HS-5 (cell line): ENCODE measurements around the gene KIF6.
"Not testable (repeated sequence)": the region's sequence is repeated elsewhere in the genome, so short reads cannot be mapped to it uniquely, and the experiment has no call there.

Experiments used
- DNase-seq: peaks from one replicate; pipeline ENCODE4 v3.0.0-alpha.2; 2012; ENCODE audit warnings: low read depth

KIF6 gene, protein sequence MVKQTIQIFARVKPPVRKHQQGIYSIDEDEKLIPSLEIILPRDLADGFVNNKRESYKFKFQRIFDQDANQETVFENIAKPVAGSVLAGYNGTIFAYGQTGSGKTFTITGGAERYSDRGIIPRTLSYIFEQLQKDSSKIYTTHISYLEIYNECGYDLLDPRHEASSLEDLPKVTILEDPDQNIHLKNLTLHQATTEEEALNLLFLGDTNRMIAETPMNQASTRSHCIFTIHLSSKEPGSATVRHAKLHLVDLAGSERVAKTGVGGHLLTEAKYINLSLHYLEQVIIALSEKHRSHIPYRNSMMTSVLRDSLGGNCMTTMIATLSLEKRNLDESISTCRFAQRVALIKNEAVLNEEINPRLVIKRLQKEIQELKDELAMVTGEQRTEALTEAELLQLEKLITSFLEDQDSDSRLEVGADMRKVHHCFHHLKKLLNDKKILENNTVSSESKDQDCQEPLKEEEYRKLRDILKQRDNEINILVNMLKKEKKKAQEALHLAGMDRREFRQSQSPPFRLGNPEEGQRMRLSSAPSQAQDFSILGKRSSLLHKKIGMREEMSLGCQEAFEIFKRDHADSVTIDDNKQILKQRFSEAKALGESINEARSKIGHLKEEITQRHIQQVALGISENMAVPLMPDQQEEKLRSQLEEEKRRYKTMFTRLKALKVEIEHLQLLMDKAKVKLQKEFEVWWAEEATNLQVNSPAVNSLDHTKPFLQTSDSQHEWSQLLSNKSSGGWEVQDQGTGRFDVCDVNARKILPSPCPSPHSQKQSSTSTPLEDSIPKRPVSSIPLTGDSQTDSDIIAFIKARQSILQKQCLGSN

DNA sequence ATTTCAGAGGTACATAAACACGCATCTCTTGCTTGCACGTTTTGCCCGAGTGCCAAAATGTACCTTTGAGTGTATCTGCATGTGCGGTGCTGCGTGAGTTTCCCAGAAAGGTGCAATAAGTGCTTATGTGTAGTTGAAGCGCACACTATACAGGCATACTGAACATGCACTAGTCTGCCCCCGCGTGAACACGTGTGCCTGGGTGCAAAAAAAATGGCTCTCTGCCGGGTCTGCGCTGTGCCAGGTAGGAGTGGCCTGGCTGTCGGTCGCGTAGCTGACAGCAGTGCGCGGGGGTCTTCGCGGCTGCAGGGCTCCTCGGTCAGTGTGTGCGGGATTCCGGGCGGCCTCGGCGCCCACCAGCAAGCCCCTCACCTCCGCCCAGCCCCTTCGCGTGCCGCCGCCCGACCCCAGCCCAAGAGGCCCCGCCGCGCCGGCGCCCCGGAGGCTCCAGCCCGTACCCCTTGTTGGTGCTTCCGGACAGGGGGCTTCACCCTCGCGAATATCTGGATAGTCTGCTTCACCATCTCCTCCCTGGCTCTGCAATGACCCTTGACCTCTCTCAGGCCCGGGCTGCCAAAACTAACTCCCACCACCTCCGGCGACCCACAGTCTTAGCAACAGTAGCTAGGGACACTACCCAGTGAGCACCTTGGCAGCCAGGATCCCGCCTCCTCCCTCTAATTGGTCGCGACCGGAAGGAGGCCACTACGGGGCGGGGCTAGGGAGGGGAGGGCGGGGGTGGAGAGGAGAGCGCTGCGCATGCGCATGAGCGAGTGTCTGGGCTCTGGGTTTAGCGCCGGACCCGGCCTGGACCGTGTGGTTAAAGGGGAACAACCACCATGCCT, at the start of gene KIF6:
KIF6 (minus strand) TSS at position 622 of the 845 bp plus-strand sequence; CDS start at position 524, 98 bp downstream.
- peak; percentile 35 for DNase-seq

DNA sequence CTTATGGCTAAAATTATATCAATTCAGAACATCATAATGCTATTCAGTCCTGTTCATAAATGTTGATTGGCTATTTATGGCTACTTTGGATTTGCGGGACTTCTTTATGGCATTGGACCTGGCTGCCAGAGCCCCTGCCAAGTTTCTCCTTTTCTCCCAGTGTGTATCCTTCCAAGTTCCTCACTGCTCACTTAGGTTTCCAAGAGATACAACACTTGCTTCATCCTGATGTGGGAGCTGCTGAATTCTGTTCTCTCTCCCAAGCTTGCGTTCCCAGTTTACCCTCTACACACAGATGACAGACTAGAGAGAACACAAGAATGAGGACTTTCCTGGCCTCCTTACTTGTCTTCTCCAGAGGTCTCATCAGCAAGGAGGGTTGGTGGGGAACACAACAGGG, 48.6 kb upstream of the KIF6 start:
- no peak for DNase-seq

DNA sequence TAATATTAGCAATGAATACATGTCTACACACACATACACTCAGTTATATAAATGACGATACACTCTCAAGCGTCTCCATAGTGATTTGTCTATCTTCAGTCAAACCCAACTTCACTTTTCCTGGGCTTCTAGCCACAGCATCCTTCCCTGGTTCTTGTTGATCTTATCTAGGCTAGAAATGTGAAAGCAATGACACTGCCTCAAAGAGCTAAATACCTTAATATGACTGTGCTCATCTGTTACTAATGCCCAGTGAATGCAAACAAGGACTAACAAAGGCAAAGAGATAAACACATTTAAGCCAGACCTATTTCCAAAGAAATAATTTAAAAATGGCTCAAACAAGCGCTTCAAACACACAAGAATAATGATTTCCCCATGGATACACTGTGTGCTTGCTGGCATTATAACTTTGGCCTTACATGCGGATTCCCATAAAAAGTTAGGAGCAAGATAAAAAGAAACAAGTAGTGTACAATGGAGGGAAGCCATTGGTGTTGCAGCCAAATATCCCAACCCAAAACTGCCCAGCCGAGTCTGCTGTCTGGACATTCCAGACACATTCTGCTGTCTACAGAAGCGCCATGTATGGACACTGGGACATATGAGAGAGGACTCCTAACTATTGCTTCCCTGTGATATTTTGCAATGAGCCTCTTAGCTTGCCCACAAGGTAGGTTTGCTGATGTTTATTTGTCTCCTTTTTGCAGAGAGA, 47.5 kb upstream of the KIF6 start:
- DNase-seq, result no peak

DNA sequence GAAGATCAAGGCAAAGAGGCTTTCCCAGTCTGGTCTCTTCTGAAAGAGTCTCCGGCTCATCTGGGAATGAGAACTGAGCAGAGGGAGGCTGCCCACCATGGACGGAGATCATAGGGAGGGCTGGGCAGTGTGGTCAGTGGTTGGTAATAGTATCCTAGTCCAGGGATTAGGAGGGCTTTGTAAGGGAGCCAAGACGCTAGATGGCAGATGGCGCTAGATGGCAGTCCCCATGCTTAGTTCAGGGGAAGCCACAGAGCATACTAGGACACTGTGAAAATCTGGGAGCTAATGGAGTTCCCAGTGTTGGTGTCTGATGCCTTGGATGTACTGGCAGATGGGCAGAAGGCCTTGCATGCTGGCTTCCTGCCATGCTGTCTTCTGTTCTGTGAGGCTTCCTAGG, 45.2 kb upstream of the KIF6 start:
- DNase-seq, result no peak

DNA sequence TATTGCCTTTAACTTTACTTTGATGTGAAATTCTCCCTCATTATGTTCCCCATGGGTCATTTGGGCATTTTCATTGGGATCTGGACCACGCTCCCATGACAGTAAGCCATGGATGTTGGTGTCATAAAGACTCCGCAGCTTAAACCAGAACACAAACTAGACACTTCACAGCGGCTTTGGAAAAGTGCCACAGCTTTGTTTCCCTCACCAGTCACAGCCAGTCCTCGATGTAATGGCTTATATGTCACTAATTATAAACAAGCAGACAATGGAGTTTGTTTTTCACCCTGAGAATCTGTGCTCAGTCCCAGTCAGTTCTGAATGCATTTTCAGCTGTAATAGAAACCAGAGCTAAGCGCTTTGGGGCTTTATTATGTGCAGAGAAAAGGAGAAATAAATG, 43.8 kb upstream of the KIF6 start:
- DNase-seq, result no peak

DNA sequence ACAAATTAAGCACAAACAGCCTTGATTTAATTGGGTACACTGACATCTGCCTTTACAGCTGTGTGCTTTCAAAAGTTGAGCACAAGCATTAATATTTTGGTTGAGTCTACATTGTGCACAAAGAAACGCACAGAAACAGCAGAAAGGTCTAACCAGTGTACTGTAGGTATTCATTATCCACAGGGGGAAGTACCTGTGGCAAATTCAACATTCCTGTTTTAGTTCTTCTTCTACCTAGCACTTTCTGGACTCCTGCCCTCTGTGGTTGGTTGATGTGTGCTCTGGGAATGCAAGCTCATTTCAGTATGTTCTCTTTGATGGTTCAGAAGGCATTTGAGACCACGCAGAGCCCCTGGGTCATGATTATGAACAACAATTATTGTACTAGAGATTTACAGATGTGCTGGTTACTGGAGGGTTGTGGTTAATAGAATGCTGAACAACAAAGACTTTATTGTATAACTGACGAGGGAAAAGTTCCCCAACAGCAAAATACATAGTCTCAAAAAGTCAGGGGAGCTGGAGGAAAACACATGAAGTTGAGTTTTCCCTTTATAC, 40.4 kb upstream of the KIF6 start:
- no peak for DNase-seq

DNA sequence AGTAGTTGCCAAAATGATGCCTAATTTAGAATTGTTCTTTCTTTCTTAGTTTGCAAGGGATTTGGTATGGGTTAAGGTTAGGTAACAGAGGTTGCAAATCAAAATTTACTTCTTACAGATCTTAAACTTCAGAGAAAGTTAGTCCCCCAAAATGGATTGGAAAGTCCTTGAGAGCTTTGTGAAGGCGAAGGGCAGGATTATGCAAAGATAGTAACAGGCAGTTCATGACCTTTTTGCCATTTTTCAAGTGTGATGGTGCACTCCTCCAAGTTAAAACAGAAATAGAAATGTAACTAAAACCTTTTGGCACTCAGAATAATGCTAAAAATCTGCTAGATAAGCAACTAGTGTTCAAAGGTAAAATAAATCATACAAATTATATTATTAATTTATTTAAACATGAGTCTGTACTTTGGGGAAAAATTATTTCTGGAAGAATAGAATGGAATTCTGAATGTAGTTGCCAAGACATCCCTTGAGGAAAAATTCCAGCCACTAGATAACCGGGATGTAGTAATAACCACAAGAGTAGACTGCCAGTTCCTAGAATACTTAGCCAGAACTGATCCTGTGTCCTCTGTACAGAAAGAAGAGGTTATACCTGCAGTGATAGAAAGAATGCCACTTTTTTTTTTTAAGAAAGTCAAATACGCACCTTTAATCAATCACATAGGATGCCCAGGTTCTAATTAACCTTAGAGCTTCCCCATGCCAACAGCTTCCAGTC, 35.2 kb upstream of the KIF6 start:
- DNase-seq, result no peak

DNA sequence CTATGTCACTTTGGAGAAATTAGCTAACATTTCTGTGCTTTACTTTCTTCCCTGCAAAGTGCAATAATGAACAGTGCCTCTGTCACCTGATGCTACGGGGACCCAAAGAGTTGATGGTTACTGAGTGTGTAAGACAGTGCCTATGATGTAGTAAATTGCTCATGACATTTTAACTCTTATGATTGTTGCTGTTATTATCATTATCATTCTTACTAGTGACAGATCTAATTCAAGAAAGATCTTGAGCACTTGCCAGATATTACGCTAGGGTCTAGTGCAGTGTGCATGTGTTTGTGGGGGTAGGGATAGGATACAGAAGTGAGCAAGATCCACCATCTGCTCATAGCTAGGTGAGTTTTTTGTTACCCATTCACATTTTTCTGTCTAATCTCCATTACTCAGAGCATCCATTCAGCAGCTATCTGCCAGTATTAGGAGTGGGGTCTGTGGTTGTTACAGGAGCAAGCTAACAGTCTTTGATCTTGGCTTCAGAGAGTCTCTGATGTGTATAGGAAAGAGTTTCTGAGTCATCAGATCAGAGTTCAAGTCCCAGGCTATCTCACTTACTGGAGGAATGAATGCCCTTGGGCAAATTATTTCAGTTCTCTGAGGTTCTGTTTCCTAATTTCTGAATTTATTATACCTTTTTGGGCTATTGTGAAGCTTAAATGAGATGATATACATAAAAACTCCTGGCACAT, 33.8 kb upstream of the KIF6 start:
- no peak for DNase-seq

DNA sequence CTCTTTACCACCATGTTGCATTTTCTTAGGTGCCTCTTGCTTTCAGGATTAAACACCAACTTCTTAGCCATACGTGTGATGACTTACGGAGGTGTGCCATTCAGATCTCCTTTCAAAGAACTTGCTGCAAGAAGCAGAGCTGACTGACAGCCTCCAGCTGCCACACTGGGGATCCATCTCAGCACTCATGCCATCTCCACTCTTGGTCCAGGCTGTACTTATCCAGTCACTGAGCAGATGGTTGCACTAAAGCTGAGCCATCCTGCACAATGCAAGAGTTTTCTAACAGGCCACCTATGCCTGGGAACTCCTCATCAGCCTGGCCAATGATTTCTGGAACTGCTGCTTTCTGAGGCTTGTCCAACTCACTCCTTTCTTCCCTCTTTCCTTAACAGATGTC, 31.4 kb upstream of the KIF6 start:
- DNase-seq, result no peak

DNA sequence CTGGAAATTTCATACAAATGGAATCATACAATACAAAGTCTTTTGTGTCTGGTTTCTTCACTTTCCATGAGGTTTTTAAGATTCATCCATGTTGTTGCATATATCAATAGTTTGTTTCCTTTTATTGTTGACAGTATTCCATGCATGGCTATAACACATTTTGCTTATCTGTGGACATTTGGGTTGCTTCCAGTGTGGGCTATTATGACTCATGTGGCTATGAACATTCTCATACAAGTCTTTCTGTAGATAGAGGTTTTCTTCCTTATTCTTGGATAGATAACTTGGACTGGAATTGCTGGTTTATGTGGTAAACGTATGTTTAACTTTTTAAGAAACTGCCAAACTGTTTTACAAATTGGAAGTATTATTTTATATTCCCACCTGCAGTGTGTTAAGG, 30.0 kb upstream of the KIF6 start:
- no peak for DNase-seq

DNA sequence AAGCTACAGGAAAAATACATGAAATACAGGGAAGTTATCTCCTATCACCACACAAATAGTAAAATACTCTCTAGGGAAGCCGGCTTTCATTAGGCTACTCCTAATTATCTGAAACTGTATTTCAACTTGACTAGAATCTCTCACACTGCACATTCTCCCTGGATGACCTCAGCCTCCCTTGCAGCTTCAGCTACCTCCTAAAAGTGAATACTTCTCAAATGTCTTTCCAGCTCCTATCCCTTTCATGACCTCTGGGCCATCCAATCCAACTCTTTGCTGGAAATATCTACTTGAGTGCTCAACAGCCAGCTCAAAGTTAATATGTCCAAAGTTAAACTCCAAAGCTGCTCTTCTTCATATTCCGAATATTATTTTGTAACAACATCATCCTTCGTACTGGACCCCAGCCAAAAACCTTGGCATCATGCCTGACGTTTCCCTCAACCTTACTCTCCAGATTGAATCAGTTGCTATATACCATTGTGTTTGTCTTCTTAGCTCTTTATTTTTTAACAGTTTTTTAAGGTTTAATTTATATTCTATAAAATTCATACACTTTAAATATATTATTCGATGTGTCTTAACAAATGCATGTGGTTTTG, 29.4 kb upstream of the KIF6 start:
- no peak for DNase-seq

DNA sequence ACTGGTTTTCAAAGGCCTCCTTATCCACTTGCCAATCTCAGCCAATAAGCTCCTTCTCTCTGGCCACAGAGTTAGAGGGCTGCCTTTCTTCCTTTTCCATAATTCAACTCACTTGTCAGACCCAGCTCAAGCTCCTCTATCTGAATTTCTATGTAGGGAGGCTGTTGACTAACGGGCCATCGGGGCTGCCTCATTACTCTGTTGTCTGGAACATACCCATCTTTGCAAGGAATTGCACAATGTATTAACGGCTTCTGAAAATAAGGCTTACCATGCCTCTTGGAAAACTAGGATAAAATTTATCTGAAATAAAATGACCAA, 28.5 kb upstream of the KIF6 start:
- DNase-seq, result no peak

DNA sequence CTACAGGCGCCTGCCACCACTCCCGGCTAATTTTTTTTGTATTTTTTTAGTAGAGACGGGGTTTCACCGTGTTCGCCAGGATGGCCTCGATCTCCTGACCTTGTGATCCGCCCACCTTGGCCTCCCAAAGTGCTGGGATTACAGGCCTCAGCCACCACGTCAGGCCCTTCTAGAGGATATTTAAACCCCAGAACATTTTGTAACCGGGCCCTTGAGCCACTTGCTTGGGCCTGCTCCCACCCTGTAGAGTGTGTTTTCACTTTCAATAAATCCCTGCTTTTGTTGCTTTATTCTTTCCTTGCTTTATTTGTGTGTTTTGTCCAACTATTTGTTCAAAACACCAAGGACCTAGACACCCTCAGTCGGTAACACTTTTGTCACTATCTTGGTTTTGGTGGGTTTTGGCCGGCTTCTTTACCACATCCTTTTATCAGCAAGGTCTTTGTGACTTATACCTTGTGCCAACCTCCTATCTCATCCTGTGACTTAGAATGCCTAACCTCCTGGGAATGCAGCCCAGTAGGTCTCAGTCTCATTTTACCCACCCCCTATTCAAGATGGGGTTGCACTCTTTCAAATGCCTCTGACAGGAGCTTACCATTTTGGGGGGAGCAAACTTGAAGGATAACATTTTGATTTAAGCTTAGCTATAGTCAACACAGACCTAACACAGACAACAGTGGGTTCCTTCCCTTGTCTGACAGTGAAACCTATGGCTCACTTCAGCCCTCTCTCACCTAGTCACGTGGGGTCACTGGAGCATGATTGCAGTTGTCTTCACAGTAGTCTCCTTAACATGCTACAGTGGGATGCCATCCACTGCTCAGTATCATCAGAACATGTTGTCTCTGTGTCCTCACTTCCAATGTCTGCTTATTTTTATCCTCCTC, 27.9 kb upstream of the KIF6 start:
- DNase-seq, result no peak

DNA sequence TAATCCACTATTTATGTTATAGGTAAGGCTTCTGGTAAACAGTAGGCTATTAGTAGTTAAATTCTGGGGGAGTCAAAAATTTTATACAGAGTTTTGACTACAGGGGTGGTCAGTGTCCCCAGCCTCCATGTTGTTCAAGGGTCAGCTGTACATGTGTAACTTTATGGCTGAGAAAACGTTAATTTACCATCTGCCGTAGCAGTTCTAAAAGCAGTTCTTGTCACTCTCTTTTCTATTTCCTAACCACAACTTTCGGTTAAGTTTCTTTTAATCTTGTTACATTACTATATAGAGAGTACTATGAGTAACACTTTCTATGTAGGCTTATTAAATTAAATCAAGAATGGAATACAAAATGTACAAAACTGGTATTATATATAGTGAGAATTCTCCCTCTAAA, 21.6 kb upstream of the KIF6 start:
- no peak for DNase-seq

DNA sequence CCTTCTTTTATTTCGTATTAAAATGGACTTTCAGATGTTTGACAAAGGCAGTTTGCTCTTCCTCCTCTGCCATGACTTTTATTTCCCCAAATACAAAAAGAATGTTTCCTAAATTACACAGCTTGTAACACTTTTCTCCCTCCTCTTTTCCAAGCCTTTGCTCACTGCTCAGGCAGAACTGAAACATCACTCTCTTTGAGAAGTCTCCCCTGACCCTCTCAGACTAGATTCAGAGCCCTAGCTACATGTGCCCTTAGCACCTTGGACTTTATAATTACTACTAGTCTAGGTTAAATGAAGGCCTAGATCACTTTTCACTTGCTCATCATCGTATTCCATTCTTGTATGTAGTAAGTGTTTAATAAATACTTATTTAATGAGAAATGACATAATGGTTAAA, 8.5 kb upstream of the KIF6 start:
- no peak for DNase-seq

DNA sequence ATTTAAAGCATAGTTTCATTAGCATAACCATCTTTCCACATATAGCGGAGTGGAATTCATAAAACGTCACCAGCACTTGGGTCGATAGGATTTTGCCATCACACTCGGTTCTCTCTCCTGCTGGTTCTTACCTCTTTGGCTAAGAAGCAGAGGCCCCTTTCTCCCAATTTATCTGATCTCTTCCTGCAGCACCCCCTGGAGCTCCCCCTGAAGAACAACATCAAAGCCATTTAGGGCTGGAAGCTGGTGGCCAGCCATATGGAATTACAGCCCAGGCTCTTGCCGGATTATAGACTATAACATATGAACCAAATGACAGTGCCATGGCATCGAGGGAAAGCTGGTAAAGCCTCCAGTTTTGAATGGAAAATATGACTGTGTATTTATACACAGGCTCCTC, 6.4 kb upstream of the KIF6 start:
- DNase-seq, result no peak

DNA sequence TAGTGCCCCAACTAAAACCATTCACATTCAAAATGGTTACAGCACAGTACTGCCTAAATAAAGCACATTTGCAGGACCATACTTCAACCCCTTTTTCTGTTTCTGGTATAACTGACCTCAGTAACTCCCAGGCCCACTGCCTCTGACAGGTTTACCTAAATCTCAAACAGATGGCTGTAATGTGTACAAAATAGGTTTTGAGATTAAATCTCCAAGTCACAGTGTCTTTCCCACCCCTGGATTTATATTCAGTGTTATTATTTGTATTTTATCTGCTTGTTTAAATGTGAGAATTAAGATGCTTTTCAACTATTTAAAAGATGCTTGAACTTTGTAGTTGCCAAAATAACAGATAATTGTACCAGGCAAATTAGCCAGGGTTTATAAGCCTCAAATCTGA, 4.7 kb upstream of the KIF6 start:
- no peak for DNase-seq

DNA sequence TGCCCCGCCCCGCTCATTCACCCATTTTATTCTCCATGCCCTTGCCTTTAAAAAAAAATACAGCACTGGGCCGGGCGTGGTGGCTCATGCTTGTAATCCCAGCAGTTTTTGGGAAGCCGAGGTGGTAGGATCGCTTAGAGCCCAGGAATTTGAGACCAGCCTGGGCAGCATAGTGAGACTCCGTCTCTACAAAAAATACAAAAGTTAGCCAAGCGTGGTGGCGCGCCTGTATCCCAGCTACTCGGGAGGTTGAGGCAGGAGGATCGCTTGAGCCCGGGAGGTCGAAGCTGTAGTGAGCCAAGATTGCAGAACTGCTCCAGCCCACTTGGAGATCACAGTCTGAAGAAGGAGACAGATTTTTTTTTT, 407 bp upstream of the KIF6 start:
- no peak for DNase-seq

DNA sequence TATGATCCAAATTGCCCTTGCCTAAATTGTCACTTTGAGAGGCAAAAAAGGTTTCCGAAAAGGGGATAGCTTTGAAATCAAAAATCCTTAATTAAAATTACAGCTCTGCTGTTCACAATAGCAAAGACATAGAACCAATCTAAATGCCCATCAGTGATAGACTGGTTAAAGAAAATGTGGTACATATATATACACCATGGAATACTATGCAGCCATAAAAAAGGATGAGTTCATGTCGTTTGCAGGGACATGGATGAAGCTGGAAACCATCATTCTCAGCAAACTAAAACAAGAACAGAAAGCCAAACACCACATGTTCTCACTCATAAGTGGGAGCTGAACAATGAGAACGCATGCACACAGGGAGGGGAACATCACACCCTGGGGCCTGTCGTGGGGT, 1.9 kb downstream of the KIF6 start:
- DNase-seq, result not testable (repeated sequence)
